Esophagus mucosa (tissue), 1 donor: ENCODE data around the gene YJU2. TPM values are rescaled to one million over a fixed set of nuclear protein-coding genes. Genes with fewer than 3 reads are reported as not detected.
"Not testable (repeated sequence)": the region's sequence is repeated elsewhere in the genome, so short reads cannot be mapped to it uniquely, and the experiment has no call there.

Source experiments
- ATAC-seq: fragments of 200-7000 bp; cut with Tn5 transposase; one replicate; pipeline ENCODE4 v1.9.1; 2020
- total RNA-seq: library from RNA; stranded (reverse); gene quantifications from one replicate; pipeline ENCODE4 v1.2.4, GENCODE V29; 2023
- donor health status: DM: yes; HTN: yes; CAD: no.

The YJU2 gene
- total RNA-seq = 20.1 TPM

GRCh38 chr19:4246767-4247593, at the start of gene YJU2:
Gene YJU2 (plus strand): TSS chr19:4247080. CDS start chr19:4247147, 67 bp downstream.
- peak; percentile 99 for ATAC-seq

DNA sequence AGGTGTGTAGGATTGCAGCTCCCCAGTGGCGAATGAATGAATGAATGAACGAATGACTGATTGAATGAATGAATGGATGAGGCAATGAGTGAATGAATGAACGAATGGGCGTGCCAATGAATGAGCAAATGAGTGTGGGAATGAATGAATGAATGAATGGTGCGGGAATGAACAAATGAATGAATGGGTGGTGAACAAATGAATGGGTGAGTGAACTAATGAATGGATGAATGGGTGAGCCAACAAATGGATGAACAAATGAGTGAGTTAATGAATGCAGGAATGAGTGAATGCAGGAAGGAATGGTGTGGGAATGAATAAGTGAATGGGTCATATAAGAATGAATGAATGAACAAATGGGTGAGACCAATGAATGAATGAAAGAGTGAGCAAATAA, 49.7 kb upstream of the YJU2 start:
- ATAC-seq = no peak

GRCh38 chr19:4197625-4198466, 49.0 kb upstream of the YJU2 start:
- no peak for ATAC-seq

DNA sequence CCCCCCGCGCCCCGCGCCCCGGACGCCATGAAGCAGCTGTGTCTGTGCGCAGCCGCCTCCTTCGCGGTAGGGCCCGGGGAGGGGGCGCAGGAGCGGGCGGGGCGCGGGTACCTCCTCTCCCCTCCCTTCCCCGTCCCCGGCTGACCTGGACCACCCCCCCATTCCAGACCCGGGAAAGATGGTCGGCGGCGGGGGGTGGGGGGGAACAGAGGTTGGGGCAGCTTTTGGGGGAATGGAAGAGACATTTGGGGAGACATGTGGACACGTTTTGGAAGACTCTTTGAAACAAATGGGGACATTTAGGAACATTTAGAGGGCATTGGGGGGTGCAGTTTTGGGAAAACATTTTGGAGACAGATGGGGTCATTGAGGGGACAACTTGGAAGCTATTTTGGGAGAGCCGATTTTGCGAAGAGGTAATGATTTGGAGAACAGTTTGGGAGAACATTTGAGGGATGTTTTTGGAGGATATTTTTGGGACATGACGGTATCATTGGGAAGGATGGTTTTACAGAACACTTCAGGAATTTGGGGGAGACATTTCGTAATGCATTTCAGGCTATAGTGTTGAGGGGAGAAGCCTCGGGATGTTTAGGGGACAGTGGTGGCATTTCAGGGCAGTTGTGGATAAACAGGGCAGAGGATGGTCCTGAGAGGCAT, 48.3 kb upstream of the YJU2 start:
- ATAC-seq = no peak

DNA sequence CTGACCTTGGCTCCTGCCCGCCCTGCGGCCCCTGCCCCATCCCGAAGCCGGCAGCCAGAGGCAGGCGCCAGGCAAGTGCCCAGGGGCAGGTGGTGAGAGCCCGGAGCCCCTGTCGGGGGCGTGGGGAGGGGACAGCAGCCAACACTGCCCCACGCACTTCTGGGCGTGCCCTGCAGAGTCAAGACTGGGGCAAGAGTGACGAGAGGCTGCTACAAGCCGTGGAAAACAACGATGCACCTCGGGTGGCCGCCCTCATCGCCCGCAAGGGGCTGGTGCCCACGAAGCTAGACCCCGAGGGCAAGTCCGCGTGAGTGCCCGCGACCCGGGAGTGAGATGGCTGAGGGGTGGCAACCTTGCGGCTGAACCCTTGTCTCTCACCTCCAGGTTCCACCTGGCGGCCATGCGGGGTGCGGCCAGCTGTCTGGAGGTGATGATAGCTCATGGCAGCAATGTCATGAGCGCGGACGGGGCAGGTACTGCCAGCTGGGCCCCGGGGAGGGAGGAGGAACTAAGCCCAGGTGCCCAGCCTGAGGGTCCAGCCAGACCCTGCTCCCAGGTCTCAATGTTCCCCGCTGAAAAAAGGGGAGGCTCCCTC, 47.1 kb upstream of the YJU2 start:
- no peak for ATAC-seq

DNA sequence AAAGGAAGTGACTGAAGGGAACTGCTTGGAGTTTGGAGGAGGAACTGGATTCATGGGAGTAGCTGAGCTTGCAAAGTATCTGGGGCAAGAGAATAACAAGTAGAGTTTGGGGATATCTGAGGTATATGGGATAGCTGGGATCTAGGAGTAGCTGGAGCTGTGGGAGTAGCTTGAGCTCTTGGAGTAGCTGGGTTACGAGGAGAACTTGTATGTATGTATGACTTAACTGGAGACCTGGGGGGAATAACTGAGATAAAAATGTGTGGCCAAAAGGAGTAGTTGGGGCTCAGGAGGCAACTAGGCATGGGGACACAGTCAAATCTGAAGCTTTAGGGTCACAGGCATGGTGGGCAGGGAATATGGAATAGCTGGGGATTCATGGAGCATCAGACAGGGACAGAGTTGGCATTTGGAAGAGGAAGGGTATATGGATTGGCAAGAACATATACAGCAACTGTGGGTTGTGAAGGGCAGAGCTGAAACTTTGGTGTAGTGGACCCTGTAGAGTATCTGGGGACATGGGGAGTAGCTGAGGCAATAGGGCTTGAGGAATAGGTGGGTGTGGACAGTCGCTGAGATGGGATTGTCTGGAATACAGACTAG, 45.8 kb upstream of the YJU2 start:
- no peak for ATAC-seq

- no peak for ATAC-seq
These were observed 45.1 kb upstream of the YJU2 start for GRCh38 chr19:4201798-4202197.

DNA sequence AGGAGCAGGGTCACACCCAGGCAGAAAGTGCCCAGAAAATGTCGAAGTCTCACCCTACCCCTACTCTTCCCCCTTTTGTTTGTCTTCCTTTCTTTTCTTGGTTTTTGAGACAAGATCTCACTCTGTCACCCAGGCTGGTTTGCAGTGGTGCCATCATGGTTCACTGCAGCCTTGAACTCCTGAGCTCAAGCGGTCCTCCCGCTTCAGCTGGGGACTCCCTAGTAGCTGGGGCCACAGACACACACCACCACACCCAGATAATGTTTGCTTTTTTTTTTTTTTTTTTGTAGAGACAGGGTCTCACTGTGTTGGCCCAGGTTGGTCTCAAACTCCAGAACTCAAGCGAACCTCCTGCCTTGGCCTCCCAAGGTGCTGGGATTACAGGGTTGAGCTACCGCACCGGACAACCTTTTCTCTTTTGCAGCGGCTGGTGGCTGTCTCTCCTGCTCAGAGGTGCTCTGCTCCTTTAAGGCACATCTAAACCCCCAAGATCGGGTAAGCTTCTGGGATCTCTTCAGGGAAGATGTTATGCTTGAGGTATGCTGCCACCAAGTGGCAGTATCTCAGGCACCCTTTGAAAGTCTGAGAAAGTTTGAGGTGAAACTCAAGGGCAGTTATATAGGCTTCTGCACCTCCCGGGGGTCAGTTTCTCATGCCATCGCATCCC, 39.9 kb upstream of the YJU2 start:
- no peak for ATAC-seq

- ATAC-seq = peak; percentile 74
These were observed 38.3 kb upstream of the YJU2 start for GRCh38 chr19:4208385-4209094.

DNA sequence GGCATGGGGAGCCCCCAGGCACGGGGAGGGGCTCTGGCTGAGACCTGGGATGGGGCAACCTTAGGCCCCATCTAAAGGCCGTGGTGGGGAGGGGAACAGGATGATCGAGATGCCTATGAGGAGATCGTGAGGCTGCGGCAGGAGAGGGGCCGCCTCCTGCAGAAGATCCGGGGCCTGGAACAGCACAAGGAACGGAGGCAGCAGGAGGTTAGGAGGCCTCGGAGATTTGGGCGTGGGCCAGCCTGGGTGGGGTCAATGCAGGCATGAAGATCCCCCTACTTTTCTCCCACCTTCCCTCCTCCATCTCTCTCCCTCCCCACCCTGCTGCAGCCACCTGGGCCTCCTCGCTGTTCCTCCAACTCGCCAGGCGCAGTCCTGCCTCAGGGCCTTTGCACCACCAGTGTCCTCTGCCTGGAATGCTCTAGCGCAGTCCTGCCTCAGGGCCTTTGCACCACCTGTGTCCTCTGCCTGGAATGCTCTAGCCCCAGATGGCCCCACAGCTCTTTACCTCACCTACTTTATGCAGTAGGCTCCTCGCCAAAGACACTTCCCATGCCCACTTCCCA, 36.6 kb upstream of the YJU2 start:
- ATAC-seq = no peak

DNA sequence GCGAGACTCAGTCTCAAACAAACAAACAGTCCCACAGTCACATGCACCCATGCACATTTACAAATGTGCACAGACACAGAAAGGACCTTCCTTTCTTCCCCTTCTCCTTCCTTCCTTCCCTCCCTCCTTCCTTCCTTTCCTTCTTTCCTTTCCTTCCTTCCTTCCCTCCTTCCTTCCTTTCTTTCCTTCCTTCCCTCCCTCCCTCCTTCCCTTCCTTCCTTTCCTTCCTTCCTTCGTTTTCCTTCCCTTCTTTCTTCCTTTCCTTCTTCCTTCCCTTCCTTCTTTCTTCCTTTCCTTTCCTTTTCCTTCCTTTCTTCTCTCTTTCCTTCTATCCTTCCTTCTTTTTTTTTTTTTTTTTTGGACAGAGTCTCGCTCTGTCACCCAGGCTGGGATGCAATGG, 33.8 kb upstream of the YJU2 start:
- no peak for ATAC-seq

GRCh38 chr19:4215807-4216206, 31.1 kb upstream of the YJU2 start:
- ATAC-seq = no peak

- ATAC-seq = no peak
These were observed 30.0 kb upstream of the YJU2 start for GRCh38 chr19:4216846-4217245.

DNA sequence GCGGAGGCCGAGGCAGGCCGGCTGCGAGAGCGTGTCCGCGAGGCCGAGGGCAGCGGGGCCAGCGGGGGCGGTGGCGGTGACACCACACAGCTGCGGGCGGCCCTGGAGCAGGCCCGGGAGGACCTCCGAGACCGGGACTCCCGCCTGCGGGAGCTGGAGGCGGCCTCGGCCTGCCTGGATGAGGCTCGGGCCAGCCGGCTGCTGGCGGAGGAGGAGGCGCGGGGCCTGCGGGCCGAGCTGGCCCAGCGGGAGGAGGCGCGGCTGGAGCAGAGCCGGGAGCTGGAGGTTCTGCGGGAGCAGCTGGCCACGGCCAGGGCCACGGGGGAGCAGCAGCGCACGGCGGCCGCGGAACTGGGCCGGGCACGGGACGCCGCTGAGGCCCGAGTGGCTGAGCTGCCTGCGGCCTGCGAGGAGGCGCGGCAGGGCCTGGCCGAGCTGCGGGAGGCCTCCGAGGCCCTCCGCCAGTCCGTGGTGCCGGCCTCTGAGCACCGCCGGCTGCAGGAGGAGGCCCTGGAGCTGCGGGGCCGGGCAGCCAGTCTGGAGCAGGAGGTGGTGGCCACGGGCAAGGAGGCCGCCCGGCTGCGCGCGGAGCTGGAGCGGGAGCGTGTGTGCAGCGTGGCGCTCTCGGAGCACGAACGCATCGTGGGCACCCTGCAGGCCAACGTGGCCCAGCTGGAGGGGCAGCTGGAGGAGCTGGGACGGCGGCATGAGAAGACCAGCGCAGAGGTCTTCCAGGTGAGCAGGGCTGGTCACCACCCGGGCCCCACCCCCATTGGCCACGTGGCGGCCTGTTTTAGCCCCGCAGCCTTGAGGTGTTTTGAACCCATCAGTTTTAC, 29.2 kb upstream of the YJU2 start:
- ATAC-seq = no peak

- ATAC-seq = not testable (repeated sequence)
These were observed 28.4 kb upstream of the YJU2 start for GRCh38 chr19:4218523-4218922.

DNA sequence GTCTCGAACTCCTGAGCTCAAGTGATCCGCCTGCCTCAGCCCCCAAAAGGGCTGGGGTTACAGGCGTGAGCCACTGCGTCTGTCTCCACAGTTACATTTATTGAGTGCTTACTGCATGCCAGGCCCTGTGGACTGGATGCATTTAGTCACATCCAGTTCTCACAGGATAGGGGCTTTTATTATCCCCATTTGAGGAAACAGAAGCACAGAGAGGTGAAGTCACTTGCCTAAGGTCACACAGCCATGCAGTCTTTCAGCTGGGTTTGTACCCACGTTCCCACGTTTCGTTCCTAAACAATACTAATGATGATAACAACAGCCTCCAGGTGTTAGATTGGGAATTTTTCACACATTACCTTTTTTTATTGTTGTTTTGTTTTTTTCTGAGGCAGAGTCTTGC, 26.7 kb upstream of the YJU2 start:
- ATAC-seq = no peak

DNA sequence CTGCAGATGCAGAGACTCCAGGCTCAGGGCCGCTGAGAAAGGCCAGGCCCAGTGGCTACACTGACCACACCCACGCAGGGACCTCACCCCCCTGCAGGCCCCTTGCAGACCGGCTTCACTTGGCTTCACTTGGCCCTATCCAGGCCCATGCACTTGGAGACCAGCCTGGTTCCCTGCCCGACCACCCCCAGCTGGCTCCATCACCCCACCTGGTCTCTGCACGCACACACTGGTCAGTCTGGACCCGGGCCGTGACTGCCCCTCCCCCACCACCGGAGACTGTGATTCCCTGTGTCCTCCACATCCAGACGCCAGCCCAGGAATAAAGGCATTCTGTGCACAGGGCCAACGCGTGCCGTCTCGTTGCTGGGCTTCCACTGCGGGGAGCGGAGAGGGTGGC, 22.4 kb upstream of the YJU2 start:
- ATAC-seq = no peak

- no peak for ATAC-seq
These were observed 21.0 kb upstream of the YJU2 start for GRCh38 chr19:4225885-4226284.

GRCh38 chr19:4227771-4228170, 19.1 kb upstream of the YJU2 start:
- no peak for ATAC-seq

GRCh38 chr19:4228765-4229178, 18.1 kb upstream of the YJU2 start:
- no peak for ATAC-seq
